CD14-positive monocyte (primary cell): ENCODE results near the gene TTC28. TPM values are rescaled to one million over a fixed set of nuclear protein-coding genes. Genes with fewer than 3 reads are reported as not detected.

Experiments
- DNase-seq, 3 donors: peaks; one replicate each; pipeline ENCODE4 v3.0.0-alpha.2; 2011 to 2022
- H2AFZ ChIP-seq: 2 replicates; pipeline ENCODE4 v1.6.0; 2012; ENCODE audit warnings: mild to moderate bottlenecking, low read depth, low read length, inconsistent platforms; ENCODE audit not compliant: insufficient read depth, poor library complexity, severe bottlenecking
- H3K27ac ChIP-seq, 2 donors: 1 replicate in 1 of 2; 2 replicates in 1 of 2; pipeline ENCODE4 v1.5.1; 2012 to 2013; ENCODE audit warnings: low read length in 2 of 2, control low read depth in 1 of 2, inconsistent platforms in 1 of 2, low read depth in 1 of 2, mild to moderate bottlenecking in 1 of 2
- H3K27me3 ChIP-seq, 2 donors: one replicate each; pipeline versions ENCODE4 v1.6.0 to v1.6.1; 2011 to 2013; ENCODE audit warnings: low read length in 2 of 2; ENCODE audit not compliant: control insufficient read depth in 2 of 2, insufficient read depth in 2 of 2
- H3K36me3 ChIP-seq, 2 donors: replicated peaks in 1 of 2; 1 replicate in 1 of 2; 2 replicates in 1 of 2; pipeline versions ENCODE4 v1.5.1 to v1.6.1; 2012 to 2013; ENCODE audit warnings: low read length in 2 of 2, control low read depth in 1 of 2, inconsistent platforms in 1 of 2, mild to moderate bottlenecking in 1 of 2; ENCODE audit not compliant: insufficient read depth in 2 of 2, control insufficient read depth in 1 of 2
- H3K4me1 ChIP-seq, 2 donors: 1 replicate in 1 of 2; 2 replicates in 1 of 2; pipeline versions ENCODE4 v1.5.1 to v1.6.1; 2012 to 2013; ENCODE audit warnings: low read length in 2 of 2, control low read depth in 1 of 2, inconsistent platforms in 1 of 2, mild to moderate bottlenecking in 1 of 2, moderate library complexity in 1 of 2; ENCODE audit not compliant: insufficient read depth in 2 of 2, control insufficient read depth in 1 of 2
- H3K4me2 ChIP-seq: replicated peaks from 2 replicates; pipeline ENCODE3; 2012; ENCODE audit warnings: low read length, moderate library complexity, mild to moderate bottlenecking; ENCODE audit not compliant: poor library complexity, severe bottlenecking; ENCODE audit errors: extremely low read depth
- H3K4me3 ChIP-seq, 3 experiments: fragments of 200-600 bp in 1 of 3; sonication (generic) in 1 of 3; replicated peaks in 1 of 3; 1 replicate in 2 of 3; 2 replicates in 1 of 3; pipeline ENCODE4 v1.5.1; 2011 to 2013; ENCODE audit warnings: low read length in 3 of 3, mild to moderate bottlenecking in 3 of 3, control low read depth in 2 of 3, low read depth in 2 of 3, inconsistent platforms in 1 of 3, moderate library complexity in 1 of 3
- H3K79me2 ChIP-seq: 2 replicates; pipeline ENCODE4 v1.6.0; 2012; ENCODE audit warnings: mild to moderate bottlenecking, control low read depth, inconsistent platforms, low read length, moderate library complexity; ENCODE audit not compliant: insufficient read depth
- H3K9ac ChIP-seq: 2 replicates; pipeline ENCODE4 v1.6.0; 2017; ENCODE audit warnings: low read length, mild to moderate bottlenecking; ENCODE audit not compliant: insufficient read depth, poor library complexity, severe bottlenecking
- H3K9me3 ChIP-seq, 2 donors: replicated peaks in 1 of 2; 1 replicate in 1 of 2; 2 replicates in 1 of 2; pipeline versions ENCODE4 v1.5.1 to v1.6.1; 2012 to 2013; ENCODE audit warnings: low read length in 2 of 2, control low read depth in 1 of 2; ENCODE audit not compliant: control insufficient read depth in 1 of 2, insufficient read depth in 1 of 2
- H4K20me1 ChIP-seq: 2 replicates; pipeline ENCODE4 v1.6.0; 2012; ENCODE audit warnings: mild to moderate bottlenecking, low read length, control low read depth, moderate library complexity; ENCODE audit not compliant: insufficient read depth
- H3K27ac Mint-ChIP-seq, 7 donors: one replicate each; pipeline ENCODE4 v1.8.0; 2020; ENCODE audit warnings: mild to moderate bottlenecking in 7 of 7, mixed read lengths in 7 of 7, moderate library complexity in 6 of 7, inconsistent platforms in 2 of 7
- H3K27me3 Mint-ChIP-seq, 3 donors: one replicate each; pipeline ENCODE4 v1.8.0; 2021 to 2022; ENCODE audit warnings: low read depth in 3 of 3, mild to moderate bottlenecking in 3 of 3, mixed read lengths in 3 of 3, moderate library complexity in 3 of 3, inconsistent platforms in 1 of 3
- H3K36me3 Mint-ChIP-seq, 2 donors: one replicate each; pipeline ENCODE4 v1.8.0; 2020; ENCODE audit warnings: mixed read lengths in 2 of 2, inconsistent platforms in 1 of 2, mild to moderate bottlenecking in 1 of 2
- H3K4me1 Mint-ChIP-seq: one replicate; pipeline ENCODE4 v1.8.0; 2020; ENCODE audit warnings: mild to moderate bottlenecking, mixed read lengths
- H3K4me3 Mint-ChIP-seq, 2 donors: one replicate each; pipeline ENCODE4 v1.8.0; 2020; ENCODE audit warnings: mild to moderate bottlenecking in 2 of 2, mixed read lengths in 2 of 2, moderate library complexity in 1 of 2
- H3K9me3 Mint-ChIP-seq, 7 donors: one replicate each; pipeline ENCODE4 v1.8.0; 2020 to 2022; ENCODE audit warnings: mixed read lengths in 7 of 7, mild to moderate bottlenecking in 6 of 7, moderate library complexity in 6 of 7, inconsistent platforms in 2 of 7
- WGBS: methylation state at CpG from one replicate; pipeline ENCODE4 v1.1.5; 2013; ENCODE audit warnings: missing lambda C conversion rate; ENCODE audit not compliant: insufficient coverage; 5-methylcytosine and 5-hydroxymethylcytosine counted together
- intact Hi-C, 2 donors: fragments of 100-400 bp; cut with micrococcal nuclease; formaldehyde crosslinking; loops; one replicate each; pipeline versions ENCODE4 v1.15.0 to v1.15.1; 2023
- polyA plus RNA-seq, 3 donors: library from polyadenylated mRNA; depleted of rRNA in 1 of 3; unstranded in 2 of 3; stranded (reverse) in 1 of 3; fragments of 300-500 nt in 2 of 3; fragments of >200 nt in 1 of 3; fragmentation: Illumina TruSeq in 2 of 3; gene quantifications; 1 replicate in 2 of 3; 2 replicates in 1 of 3; pipeline ENCODE4 v1.2.3, GENCODE V29; 2012 to 2021
- TF ChIP-seq, protein P1 (sequence below): fragments of 200-600 bp; IDR thresholded peaks from one replicate; pipeline ENCODE4 v1.8.0; 2022; ENCODE audit warnings: antibody characterized with exemption, mild to moderate bottlenecking

The TTC28 gene
- polyA plus RNA-seq, 3 donors, result 0.24 to 0.61 TPM; not detected in 1

DNA sequence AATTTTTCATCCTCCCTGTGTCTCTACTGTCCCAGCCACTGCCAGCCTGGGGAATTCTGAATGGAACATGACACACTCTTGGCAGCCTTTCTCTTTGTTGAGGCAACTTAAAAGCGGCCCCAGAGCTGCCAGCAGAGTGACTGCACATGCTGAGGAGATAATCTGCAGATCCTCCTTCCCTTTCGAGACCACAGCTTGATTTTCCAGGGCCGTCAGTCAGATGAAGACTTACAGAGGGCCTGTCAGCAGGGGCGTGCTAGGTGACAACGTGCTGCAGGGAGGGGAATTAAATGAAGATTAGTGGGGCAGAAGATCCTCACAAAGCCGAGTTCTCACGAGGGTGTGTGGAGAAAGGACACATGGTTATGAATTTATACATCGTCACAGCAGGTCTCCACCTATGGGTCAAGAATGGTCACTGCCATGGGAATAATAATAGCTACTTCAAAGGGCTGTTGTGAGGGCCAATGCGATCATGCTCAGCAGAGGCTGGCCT, 567.0 kb downstream of the TTC28 start:
- intact Hi-C loops, result no loop called here
- H3K27ac Mint-ChIP-seq, result no peak overlapping the region

GRCh38 chr22:28112190-28112544, 567.5 kb downstream of the TTC28 start:
- Mint-ChIP-seq H3K4me1 (no peaks in the 10 kb centered on the region), H3K27ac (no peak overlapping the region), H3K4me3 (no peak overlapping the region), H3K9me3 (no peaks in the 10 kb centered on the region), H3K36me3 (no peaks in the 10 kb centered on the region), H3K27me3 (peaks cover 0 to 2% (median 1%) of the 10 kb centered on the region in 3 donors)
- Histone ChIP-seq H3K27ac (no peak overlapping the region), H3K4me1 (no peaks in the 10 kb centered on the region), H3K9ac (no peak overlapping the region), H3K9me3 (no peaks in the 10 kb centered on the region), H3K4me2 (no peak overlapping the region), H4K20me1 (no peaks in the 10 kb centered on the region), H3K27me3 (no peaks in the 10 kb centered on the region), H3K4me3 (no peak overlapping the region), H3K36me3 (no peaks in the 10 kb centered on the region), H3K79me2 (no peaks in the 10 kb centered on the region), H2AFZ (no peak overlapping the region)
- WGBS, result no CpG with 5 or more reads among the region's 2 CpGs
- TF ChIP-seq, protein P1, sequence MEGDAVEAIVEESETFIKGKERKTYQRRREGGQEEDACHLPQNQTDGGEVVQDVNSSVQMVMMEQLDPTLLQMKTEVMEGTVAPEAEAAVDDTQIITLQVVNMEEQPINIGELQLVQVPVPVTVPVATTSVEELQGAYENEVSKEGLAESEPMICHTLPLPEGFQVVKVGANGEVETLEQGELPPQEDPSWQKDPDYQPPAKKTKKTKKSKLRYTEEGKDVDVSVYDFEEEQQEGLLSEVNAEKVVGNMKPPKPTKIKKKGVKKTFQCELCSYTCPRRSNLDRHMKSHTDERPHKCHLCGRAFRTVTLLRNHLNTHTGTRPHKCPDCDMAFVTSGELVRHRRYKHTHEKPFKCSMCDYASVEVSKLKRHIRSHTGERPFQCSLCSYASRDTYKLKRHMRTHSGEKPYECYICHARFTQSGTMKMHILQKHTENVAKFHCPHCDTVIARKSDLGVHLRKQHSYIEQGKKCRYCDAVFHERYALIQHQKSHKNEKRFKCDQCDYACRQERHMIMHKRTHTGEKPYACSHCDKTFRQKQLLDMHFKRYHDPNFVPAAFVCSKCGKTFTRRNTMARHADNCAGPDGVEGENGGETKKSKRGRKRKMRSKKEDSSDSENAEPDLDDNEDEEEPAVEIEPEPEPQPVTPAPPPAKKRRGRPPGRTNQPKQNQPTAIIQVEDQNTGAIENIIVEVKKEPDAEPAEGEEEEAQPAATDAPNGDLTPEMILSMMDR, result no peak
- DNase-seq, result no peak
- intact Hi-C loops, result no loop called here

More for the DNA sequence above, 567.0 kb downstream of the TTC28 start:
- Histone ChIP-seq H2AFZ (no peak overlapping the region), H3K36me3 (no peaks in the 10 kb centered on the region), H3K79me2 (no peaks in the 10 kb centered on the region), H3K4me2 (no peak overlapping the region), H3K9ac (no peak overlapping the region), H4K20me1 (no peaks in the 10 kb centered on the region), H3K27me3 (no peaks in the 10 kb centered on the region), H3K4me3 (no peak overlapping the region), H3K4me1 (no peaks in the 10 kb centered on the region), H3K27ac (no peak overlapping the region), H3K9me3 (no peaks in the 10 kb centered on the region)
- Mint-ChIP-seq H3K27me3 (peaks cover 0 to 2% (median 1%) of the 10 kb centered on the region in 3 donors), H3K9me3 (no peaks in the 10 kb centered on the region), H3K4me1 (no peaks in the 10 kb centered on the region), H3K36me3 (no peaks in the 10 kb centered on the region), H3K4me3 (no peak overlapping the region)
- TF ChIP-seq, protein P1, result peak; percentile 10
- DNase-seq, result no peak
- 58% methylated on average over 9 of the region's 9 CpGs for WGBS
